ENCODE measurements around the gene TNFRSF17.
A peak's percentile ranks its signal among the peaks of the same experiment; 100 is the strongest.
"Not testable (repeated sequence)": the region's sequence is repeated elsewhere in the genome, so short reads cannot be mapped to it uniquely, and the experiment has no call there.

The TNFRSF17 gene

DNA sequence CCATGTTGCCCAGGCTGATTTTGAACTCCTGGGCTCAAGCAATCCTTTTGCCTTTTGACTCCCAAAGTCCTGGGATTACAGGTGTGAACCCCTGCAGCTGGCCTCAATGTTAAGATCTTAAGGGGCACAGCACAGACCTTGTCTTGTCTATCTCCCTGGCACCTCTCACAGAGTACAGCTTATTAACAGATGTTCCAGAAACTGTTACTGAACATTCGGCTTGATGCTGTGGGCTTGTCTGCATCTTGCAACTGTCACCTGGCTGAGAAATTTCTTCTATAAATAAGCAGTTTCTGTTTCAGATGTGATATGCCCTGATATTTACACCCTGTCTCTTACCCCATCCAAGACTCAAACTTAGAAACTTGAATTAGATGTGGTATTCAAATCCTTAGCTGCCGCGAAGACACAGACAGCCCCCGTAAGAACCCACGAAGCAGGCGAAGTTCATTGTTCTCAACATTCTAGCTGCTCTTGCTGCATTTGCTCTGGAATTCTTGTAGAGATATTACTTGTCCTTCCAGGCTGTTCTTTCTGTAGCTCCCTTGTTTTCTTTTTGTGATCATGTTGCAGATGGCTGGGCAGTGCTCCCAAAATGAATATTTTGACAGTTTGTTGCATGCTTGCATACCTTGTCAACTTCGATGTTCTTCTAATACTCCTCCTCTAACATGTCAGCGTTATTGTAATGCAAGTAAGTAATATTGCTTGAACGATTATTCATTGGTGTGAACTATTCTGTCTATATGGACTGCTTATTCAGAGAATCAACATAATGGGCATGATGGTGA is at the start of gene TNFRSF17:
TSS of gene TNFRSF17 (plus strand) at position 450 of the 791 bp plus-strand sequence. CDS start at position 565, 115 bp downstream.
- DNase-seq (ENCODE audit: low read depth) = no peak

DNA sequence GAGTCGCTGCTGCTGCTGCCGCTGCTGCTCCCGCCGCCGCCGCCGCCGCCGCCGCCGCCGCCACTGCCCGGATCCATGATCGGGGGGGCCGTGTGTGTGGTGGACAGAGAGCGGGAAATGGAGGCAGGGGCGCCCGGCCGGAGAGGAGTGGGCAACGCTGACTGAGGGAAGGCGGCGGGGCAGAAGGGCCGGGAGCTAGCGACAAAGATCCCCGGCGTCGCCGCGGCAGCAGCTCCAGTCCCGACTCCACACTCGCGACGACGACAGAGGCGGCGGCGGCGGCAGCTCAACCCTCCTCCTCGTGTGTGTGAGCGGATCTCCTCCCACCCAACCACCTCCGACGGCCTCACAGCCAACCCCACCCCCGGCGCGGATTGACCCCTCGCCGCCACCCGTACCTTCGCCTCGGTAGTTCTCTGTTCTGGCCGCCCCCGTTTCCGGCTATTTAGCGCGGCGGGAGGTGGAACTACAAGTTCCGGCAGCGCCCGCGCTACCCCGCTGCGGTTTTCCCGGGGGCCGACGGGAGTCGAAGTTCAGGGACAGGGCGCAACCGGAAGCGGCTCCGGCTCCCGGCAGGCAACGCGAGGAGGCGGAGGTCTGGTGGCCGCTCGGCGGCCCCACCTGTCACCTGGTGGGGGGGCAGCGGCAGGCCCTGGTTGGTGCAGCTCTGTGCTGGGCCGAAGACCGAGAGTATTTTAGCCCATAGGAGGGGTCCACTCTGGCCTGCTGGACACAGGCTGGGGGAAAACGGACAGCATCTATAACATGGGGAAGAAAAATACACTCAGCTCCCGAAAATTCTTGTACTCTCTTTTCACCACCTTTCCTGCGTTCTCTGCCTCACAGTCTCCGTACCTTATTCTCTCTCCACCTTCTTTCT is 49.1 kb upstream of the TNFRSF17 start, which contains the start of gene GSPT1:
TSS of gene GSPT1 (minus strand) at position 313 of the 880 bp plus-strand sequence. CDS start at position 77, 236 bp downstream.
- peak; percentile 98 for DNase-seq (ENCODE audit: low read depth)

DNA sequence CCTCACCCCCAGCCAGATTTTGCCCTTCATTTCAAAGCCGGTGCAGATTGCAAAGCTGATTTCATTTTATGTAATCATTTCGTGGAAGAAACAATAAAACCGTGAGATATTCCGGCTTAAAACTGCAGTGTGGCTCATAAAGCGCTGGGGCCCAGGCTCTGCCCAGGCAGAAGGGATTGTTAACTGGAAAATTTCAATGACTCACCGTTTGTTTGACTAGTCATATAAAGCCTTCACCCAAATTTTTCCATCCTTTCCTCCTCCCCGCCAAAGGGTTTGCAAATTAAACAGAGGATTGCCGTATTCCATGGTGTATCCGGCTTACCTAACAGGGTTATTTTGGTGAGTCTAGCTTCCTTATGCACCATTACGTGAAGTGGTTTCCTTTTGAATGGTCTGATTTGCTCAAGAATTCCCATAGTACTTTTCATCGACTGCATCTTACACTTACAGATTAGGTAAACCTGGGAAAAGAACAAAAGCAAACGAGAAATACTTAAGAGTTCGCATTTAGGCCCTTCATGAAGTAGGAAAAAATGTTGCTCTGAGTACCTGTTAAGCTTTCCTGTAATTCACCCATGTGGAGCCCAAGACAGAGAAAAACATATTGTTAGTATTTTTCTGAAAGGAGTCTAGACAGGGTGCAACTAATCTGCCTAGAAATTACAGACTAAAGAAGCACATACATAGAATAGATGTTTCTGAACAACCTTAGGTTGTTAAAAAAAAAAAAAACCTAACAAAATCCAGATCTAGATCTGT is 48.3 kb upstream of the TNFRSF17 start:
- DNase-seq (ENCODE audit: low read depth) = peak; percentile 65

DNA sequence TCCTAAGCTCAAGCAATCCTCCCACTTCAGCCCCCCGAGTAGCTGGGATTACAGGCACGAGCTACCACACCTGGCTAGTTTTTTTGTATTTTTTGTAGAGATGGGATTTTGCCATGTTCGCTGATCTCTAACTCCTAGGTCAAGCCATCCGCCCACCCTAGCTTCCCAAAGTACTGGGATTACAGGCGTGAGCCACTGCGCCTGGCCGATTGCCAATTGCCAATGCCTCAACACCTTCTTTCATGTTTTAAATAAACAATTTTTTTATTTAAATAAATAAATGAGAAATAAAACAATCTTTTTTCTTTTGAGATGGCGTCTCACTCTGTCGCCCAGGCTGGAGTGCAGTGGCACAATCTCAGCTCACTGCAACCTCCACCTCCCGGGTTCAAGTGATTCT is 41.0 kb upstream of the TNFRSF17 start:
- DNase-seq (ENCODE audit: low read depth) = not testable (repeated sequence)

- DNase-seq (ENCODE audit: low read depth) = not testable (repeated sequence)
Observed at GRCh38 chr16:11927350-11927749, 37.7 kb upstream of the TNFRSF17 start.

- DNase-seq (ENCODE audit: low read depth) = not testable (repeated sequence)
Observed at GRCh38 chr16:11941945-11942344, 23.1 kb upstream of the TNFRSF17 start, which contains the start of gene NPIPB2. Gene NPIPB2 (minus strand): TSS chr16:11942045. CDS start chr16:11942045, 0 bp downstream.

- DNase-seq (ENCODE audit: low read depth) = peak; percentile 48
Observed at GRCh38 chr16:11946433-11946832, 18.6 kb upstream of the TNFRSF17 start.

DNA sequence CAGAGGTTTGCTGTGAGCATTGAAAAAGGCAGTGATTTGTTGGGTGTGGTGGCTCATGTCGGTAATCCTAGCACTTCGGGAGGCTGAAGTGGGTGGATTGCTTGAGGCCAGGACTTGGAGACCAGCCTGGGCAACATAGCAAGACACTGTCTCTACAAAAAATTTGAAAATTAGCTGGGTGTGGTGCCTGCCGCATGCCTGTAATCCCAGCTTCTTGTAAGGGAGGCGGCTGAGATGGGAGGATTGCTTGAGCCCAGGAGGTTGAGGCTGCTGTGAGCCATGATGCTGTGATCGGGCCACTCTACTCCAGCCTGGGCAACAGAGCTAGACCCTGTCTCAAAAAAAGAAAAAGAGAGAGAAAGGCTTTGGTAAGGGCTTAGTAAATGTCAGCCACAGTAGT is 16.2 kb upstream of the TNFRSF17 start:
- DNase-seq (ENCODE audit: low read depth) = no peak

- DNase-seq (ENCODE audit: low read depth) = peak; percentile 68
Observed at GRCh38 chr16:11949527-11949926, 15.5 kb upstream of the TNFRSF17 start.

DNA sequence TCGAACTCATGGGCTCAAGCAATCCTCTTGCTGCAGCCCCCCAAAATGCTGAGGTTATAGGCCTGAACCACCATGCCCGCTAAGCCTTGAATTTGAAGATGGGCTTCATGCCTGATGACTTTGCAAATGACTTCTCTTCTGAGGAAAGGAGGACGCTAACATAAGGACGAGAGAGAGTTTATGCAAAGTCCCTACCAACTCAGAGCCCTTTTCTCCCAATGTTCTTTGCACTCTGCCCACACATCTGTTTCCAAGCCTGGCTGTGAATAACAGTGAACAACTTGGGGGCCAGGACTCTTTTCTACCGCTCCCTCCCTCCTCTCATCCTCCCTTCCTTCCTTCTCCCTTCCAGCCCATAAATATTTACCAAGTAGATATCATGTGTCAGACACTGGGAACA is 14.6 kb upstream of the TNFRSF17 start:
- no peak for DNase-seq (ENCODE audit: low read depth)

DNA sequence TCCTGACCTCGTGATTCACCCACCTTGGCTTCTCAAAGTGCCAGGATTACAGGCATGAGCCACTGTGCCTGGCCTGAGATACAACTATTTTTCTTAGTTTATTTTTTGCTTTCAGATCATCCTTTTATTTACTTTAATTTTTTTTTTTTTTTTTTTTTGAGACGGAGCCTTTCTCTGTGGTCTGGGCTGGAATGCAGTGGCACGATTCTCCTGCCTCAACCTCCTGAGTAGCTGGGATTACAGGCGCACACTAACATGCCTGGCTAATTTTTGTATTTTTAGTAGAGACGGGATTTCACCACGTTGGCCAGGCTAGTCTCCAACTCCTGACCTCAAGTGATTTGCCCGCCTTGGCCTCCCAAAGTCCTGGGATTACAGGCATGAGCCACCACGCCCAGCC is 11.4 kb upstream of the TNFRSF17 start:
- DNase-seq (ENCODE audit: low read depth) = not testable (repeated sequence)

DNA sequence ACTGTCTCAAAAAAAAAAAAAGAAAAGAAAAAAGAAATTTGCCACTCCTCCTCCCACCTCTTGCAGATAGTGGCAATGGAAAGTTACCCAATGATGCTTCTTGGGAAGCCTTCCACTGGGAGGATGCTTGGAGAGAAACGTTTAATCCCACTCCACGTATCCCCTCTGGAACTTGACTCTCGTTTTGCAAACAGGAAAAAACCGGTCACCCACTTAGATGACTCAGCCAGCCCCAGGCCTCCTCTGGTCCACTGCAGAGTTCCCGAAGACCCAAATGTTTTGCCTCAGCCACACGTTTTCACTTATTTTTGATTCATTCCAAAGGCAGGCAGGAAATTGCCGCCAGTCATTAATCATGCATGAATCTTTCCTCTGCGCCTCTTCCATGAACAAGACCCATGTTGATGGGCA is 9.3 kb upstream of the TNFRSF17 start:
- DNase-seq (ENCODE audit: low read depth) = peak; percentile 98

DNA sequence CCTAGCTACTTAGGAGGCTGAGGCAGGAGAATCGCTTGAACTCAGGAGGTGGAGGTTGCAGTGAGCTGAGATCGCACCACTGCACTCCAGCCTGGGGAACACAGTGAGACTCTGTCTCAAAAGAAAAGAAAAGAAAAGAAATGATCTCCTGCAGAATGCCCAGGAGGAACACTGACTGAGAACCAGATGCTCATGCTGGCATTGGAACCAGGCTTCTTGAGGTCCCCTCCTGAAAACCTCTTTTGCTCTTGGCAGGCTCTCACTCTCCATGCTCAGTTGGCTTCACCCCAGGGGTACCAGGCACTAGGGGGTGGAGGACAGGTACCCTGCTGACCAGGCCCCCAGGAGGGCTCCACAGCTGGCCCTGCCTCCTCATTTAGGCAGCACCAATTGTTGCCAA is 8.5 kb upstream of the TNFRSF17 start:
- no peak for DNase-seq (ENCODE audit: low read depth)

- DNase-seq (ENCODE audit: low read depth) = no peak
Observed at GRCh38 chr16:11957591-11958395, 7.2 kb upstream of the TNFRSF17 start.

DNA sequence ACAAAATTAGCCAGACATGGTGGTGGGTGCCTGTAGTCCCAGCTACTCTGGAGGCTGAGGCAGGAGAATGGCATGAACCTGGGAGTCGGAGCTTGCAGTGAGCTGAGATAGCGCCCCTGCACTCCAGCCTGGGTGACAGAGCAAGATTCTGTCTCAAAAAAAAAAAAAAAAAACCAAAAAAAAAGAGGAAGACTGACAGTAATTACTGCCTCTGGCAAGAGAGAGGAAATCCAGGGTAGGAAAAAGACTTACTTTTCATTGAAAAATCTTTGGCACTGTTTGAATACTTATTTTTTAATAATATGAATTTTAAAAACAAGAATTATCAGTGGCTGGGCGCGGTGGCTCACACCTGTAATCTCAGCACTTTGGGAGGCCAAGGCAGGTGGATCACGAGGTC is 2.6 kb upstream of the TNFRSF17 start:
- DNase-seq (ENCODE audit: low read depth) = not testable (repeated sequence)

- DNase-seq (ENCODE audit: low read depth) = not testable (repeated sequence)
Observed at GRCh38 chr16:11962978-11963377, 2.0 kb upstream of the TNFRSF17 start.

GRCh38 chr16:11963706-11964105 is 1.3 kb upstream of the TNFRSF17 start:
- DNase-seq (ENCODE audit: low read depth) = no peak

GRCh38 chr16:11966173-11966572 is 1.2 kb downstream of the TNFRSF17 start:
- no peak for DNase-seq (ENCODE audit: low read depth)

DNA sequence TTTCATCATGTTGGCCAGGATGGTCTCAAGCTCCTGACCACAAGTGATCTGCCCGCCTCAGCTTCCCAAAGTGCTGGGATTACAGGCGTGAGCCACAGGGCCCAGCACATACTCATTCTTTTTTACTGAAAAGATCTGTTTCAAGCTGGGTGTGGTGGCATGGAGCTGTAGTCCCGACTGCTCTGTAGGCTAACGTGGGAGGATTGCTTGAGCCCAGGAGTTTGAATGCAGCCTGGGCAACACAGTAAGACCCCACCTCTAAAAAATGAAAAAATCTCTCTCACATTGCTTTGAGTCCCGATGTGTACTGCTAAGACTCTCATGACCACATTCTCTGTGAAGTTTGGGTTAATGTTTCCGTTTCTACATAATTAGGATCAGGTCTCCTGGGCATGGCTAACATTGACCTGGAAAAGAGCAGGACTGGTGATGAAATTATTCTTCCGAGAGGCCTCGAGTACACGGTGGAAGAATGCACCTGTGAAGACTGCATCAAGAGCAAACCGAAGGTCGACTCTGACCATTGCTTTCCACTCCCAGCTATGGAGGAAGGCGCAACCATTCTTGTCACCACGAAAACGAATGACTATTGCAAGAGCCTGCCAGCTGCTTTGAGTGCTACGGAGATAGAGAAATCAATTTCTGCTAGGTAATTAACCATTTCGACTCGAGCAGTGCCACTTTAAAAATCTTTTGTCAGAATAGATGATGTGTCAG is 2.3 kb downstream of the TNFRSF17 start:
- no peak for DNase-seq (ENCODE audit: low read depth)

DNA sequence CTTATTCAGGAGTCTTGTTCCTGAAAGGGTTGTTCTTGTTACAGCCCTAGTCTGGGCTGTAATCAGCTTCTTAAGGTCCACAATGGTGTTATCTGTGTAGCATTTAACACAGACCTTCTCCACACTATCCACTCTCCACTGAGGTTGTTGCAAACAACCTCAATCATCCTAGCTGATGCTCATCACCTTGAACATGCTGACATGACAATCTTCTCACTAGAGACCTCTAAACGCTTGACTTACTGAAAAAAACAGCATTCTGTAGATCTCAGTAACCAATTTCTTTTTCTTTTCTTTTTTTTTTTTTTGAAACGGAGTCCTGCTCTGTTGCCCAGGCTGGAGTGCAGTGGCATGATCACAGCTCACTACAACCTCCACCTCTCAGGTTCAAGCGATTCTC is 3.6 kb downstream of the TNFRSF17 start:
- no peak for DNase-seq (ENCODE audit: low read depth)

All from ELR (cell line).